ENCODE data around the gene WIPF3.

DNA sequence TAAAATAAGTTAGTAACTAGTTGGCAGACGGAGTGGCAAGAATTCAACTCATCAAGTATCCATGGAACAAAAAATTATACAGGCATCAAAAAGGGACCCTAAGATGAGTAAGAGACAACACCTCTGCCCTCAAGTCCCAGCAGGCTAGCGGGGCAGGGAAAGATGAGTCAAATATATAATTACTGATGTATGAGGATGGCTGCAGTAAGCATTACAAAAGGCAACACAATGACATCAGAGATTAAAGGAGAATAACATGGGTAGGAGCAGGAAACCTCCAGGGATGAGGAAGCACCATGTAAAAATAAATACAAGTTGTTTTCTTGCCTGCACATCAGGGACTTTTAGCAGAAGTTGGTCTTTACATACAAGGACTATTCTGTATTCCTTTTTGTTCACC is 133.9 kb downstream of the WIPF3 start:
- TF ChIP-seq EZH2 (IDR thresholded peaks at IDR 0.05; ENCODE audit: insufficient read depth, poor library complexity, severe bottlenecking): no peak
- TF ChIP-seq EZH2phosphoT487 (IDR thresholded peaks at IDR 0.05; ENCODE audit: insufficient read depth, low read depth): no peak

Measured in GM23248 (cell line).